ENCODE data around the gene PAX7. TPM values are rescaled to one million over a fixed set of nuclear protein-coding genes. Genes with fewer than 3 reads are reported as not detected.
"Not testable (repeated sequence)": the region's sequence is repeated elsewhere in the genome, so short reads cannot be mapped to it uniquely, and the experiment has no call there.

Gene PAX7
- polyA plus RNA-seq, 1 of the 3 experiments (the other 2 are of a cell fraction), result not detected

DNA sequence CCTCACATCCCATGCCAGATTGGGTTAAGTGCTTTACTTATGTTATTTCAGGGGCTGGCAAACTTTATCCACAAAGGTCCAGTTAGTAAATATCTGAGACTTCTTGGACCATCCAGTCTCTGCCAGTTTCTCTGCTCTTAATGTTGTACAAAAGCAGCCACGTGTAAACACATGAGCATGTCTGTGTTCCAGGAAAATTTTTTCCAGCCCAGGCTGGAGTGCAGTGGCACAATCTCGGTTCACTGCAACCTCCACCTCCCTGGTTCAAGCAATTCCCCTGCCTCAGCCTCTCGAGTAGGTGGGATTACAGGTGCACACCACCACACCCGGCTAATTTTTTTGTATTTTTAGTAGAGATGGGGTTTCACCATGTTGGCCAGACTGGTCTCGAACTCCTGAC, 136.9 kb downstream of the PAX7 start:
- H3K9me2 ChIP-seq; H3K27me3 ChIP-seq (ENCODE audit: insufficient read depth); H4K20me1 ChIP-seq (ENCODE audit: insufficient read depth); H3K36me3 ChIP-seq (replicated peaks in 1 of 2; ENCODE audit: control insufficient read depth in 1 of 2, insufficient read depth in 2 of 2, low read length in 1 of 2); H3K9me3 ChIP-seq; H3K4me2 ChIP-seq; H3K79me2 ChIP-seq (ENCODE audit: insufficient read depth); H3K27ac ChIP-seq (ENCODE audit: low read depth in 2 of 2, low read length in 1 of 2); H2AFZ ChIP-seq (ENCODE audit: low read depth); H3F3A ChIP-seq (replicated peaks; ENCODE audit: insufficient read depth); POLR2A ChIA-PET; H3K4me3 ChIP-seq (ENCODE audit: low read depth in 2 of 2, low read length in 1 of 2); DNase-seq; H3K9ac ChIP-seq: not testable (repeated sequence)
- CTCF ChIA-PET, result interaction anchor here (1.2 to 1.6 kb wide), 2 partner anchors 34 to 52 kb away, joined by 4 read pairs; no protein-coding TSS in a partner anchor
- H3K4me1 ChIP-seq (ENCODE audit: control insufficient read depth in 1 of 2, insufficient read depth in 2 of 2, low read depth in 1 of 2, low read length in 1 of 2), result peaks cover 0 to 16% of the 10 kb centered on the region in 2 experiments; a peak in 1 of 4 replicates
- WGBS (ENCODE audit: low lambda C conversion rate), result 16% methylated on average over 5 of the region's 5 CpGs

DNA sequence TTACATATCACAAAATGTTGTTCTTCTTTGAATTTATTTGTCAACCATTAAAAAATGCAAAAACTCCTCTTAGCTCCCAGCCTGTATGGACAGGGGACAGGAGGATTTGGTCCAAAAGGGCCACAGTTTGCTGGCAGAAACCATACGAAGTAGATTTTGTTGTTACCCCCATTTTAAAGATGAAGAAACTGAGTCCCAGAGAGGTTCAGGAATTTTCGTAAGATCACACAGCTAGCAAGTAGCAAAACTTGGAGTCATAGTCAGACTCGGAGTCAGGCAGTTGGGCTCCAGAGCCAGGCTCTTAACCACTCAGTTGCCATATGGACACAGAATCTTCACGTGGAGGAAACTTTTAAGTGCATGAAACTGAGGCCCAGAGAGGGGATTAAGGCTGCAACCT, 137.4 kb downstream of the PAX7 start:
- H3K4me1 ChIP-seq (ENCODE audit: control insufficient read depth in 1 of 2, insufficient read depth in 2 of 2, low read depth in 1 of 2, low read length in 1 of 2), result peaks cover 0 to 16% of the 10 kb centered on the region in 2 experiments; a peak in 1 of 4 replicates
- no peaks in the 10 kb centered on the region for H3K9me2 ChIP-seq
- CTCF ChIA-PET, result interaction anchor here (1.2 to 1.6 kb wide), 2 partner anchors 35 to 51 kb away, joined by 4 read pairs; no protein-coding TSS in a partner anchor
- H3K79me2 ChIP-seq (ENCODE audit: insufficient read depth), result no peaks in the 10 kb centered on the region
- 27% methylated on average over 4 of the region's 4 CpGs for WGBS (ENCODE audit: low lambda C conversion rate)
- H3F3A ChIP-seq (replicated peaks; ENCODE audit: insufficient read depth), result no peaks in the 10 kb centered on the region
- POLR2A ChIA-PET, result no interaction called here
- no peak overlapping the region for H3K27ac ChIP-seq (ENCODE audit: low read depth in 2 of 2, low read length in 1 of 2)
- H3K9me3 ChIP-seq, result no peaks in the 10 kb centered on the region
- no peak overlapping the region for H3K4me3 ChIP-seq (ENCODE audit: low read depth in 2 of 2, low read length in 1 of 2)
- no peak overlapping the region for H2AFZ ChIP-seq (ENCODE audit: low read depth)
- TF ChIP-seq MXI1 (IDR thresholded peaks at IDR 0.05; ENCODE audit: low read depth, low read length), result no peak
- no peak for TF ChIP-seq USF1 (IDR thresholded peaks at IDR 0.05; ENCODE audit: borderline replicate concordance, low read depth)
- TF ChIP-seq ELF1 (IDR thresholded peaks at IDR 0.05), result no peak
- TF ChIP-seq RAD21 (IDR thresholded peaks at IDR 0.05; ENCODE audit: low read length), result no peak
- no peak for TF ChIP-seq GATA2 (CRISPR knock-in tag; IDR thresholded peaks at IDR 0.05)
- TF ChIP-seq EZH2phosphoT487 (IDR thresholded peaks at IDR 0.05; ENCODE audit: borderline replicate concordance, low read depth), result no peak
- no peak for TF ChIP-seq MEF2A (IDR thresholded peaks at IDR 0.05; ENCODE audit: borderline replicate concordance, low read depth)
- TF ChIP-seq TCF12 (IDR thresholded peaks at IDR 0.05), result no peak
- TF ChIP-seq FOXJ3 (CRISPR knock-in tag; IDR thresholded peaks at IDR 0.05), result no peak
- TF ChIP-seq RFX5 (IDR thresholded peaks at IDR 0.05; ENCODE audit: low read length), result no peak
- TF ChIP-seq CHD2 (IDR thresholded peaks at IDR 0.05; ENCODE audit: low read length, partially characterized antibody), result no peak
- TF ChIP-seq USF2 (IDR thresholded peaks at IDR 0.05; ENCODE audit: borderline replicate concordance, low read depth, low read length), result no peak
- H3K36me3 ChIP-seq (replicated peaks in 1 of 2; ENCODE audit: control insufficient read depth in 1 of 2, insufficient read depth in 2 of 2, low read length in 1 of 2), result no peaks in the 10 kb centered on the region
- H3K4me2 ChIP-seq, result no peak overlapping the region
- no peaks in the 10 kb centered on the region for H4K20me1 ChIP-seq (ENCODE audit: insufficient read depth)
- no peaks in the 10 kb centered on the region for H3K27me3 ChIP-seq (ENCODE audit: insufficient read depth)
- no peak for DNase-seq
- H3K9ac ChIP-seq, result no peak overlapping the region

All from SK-N-SH (cell line).